HEK293 (cell line): ENCODE data around the gene PSD2.

ENCODE experiments used
- CTCF ChIA-PET: fragments of 350-600 bp; formaldehyde crosslinking; extraction: SDS; loops from one replicate; lab custom pipeline; 2021; ENCODE audit warnings: antibody characterized with exemption; lab: Yijun Ruan, JAX
- POLR2A ChIA-PET: fragments of 300-600 bp; formaldehyde crosslinking; extraction: SDS; loops from one replicate; lab custom pipeline; 2020; ENCODE audit warnings: antibody characterized with exemption, inconsistent platforms; lab: Yijun Ruan, JAX
- H3K27ac ChIP-seq: fragments of 200-500 bp; sonication (Bioruptor generic); 2 replicates; pipeline ENCODE4 v1.5.1; 2014; ENCODE audit warnings: low read depth, low read length, control low read depth, inconsistent platforms; ENCODE audit errors: extremely low read depth
- H3K36me3 ChIP-seq, 2 experiments: fragments of 200-500 bp in 1 of 2; sonication (Bioruptor generic) in 1 of 2; 1 replicate in 1 of 2; 2 replicates in 1 of 2; pipeline ENCODE4 v1.5.1; 2014 to 2017; ENCODE audit warnings: inconsistent platforms in 2 of 2, low read length in 2 of 2; ENCODE audit not compliant: control insufficient read depth in 2 of 2, insufficient read depth in 1 of 2
- H3K4me1 ChIP-seq: fragments of 200-500 bp; sonication (Bioruptor generic); 2 replicates; pipeline ENCODE4 v1.5.1; 2014; ENCODE audit warnings: mild to moderate bottlenecking, low read length, inconsistent platforms; ENCODE audit not compliant: control insufficient read depth, insufficient read depth
- H3K4me3 ChIP-seq: 2 replicates; pipeline ENCODE4 v1.5.1; 2011; ENCODE audit warnings: low read depth, mild to moderate bottlenecking, control low read depth, low read length, moderate library complexity
- H3K9me3 ChIP-seq: fragments of 200-500 bp; sonication (Bioruptor generic); 2 replicates; pipeline ENCODE4 v1.5.1; 2014; ENCODE audit warnings: low read depth, low read length, inconsistent platforms; ENCODE audit not compliant: control insufficient read depth, insufficient read depth
- FEZF1 ChIP-seq: fragments of 450-650 bp; formaldehyde crosslinking; IDR thresholded peaks from 2 replicates; pipeline ENCODE4 v1.5.1; 2016; ENCODE audit warnings: missing biosample characterization, missing genetic modification characterization
- HOXA7 ChIP-seq: sonication (generic); formaldehyde crosslinking; IDR thresholded peaks from 2 replicates; pipeline ENCODE4 v1.8.1; 2022; ENCODE audit warnings: missing genetic modification reagents, borderline replicate concordance
- INSM2 ChIP-seq: fragments of 450-650 bp; formaldehyde crosslinking; IDR thresholded peaks from 2 replicates; pipeline ENCODE4 v1.5.1; 2016; ENCODE audit warnings: missing biosample characterization, missing genetic modification characterization
- KLF10 ChIP-seq: fragments of 450-650 bp; IDR thresholded peaks from 2 replicates; pipeline ENCODE4 v1.5.1; 2018; ENCODE audit warnings: missing biosample characterization, mild to moderate bottlenecking, missing genetic modification characterization
- ZNF10 ChIP-seq: fragments of 450-650 bp; formaldehyde crosslinking; IDR thresholded peaks from 2 replicates; pipeline ENCODE4 v1.5.1; 2017; ENCODE audit warnings: missing biosample characterization, missing genetic modification characterization
- ZNF114 ChIP-seq: fragments of 450-650 bp; formaldehyde crosslinking; IDR thresholded peaks from 2 replicates; pipeline ENCODE4 v1.5.0; 2017; ENCODE audit warnings: missing biosample characterization, missing genetic modification characterization
- ZNF148 ChIP-seq: fragments of 450-650 bp; formaldehyde crosslinking; IDR thresholded peaks from 2 replicates; pipeline ENCODE4 v1.5.0; 2017; ENCODE audit warnings: missing biosample characterization, missing genetic modification characterization, borderline replicate concordance
- ZNF155 ChIP-seq: fragments of 450-650 bp; formaldehyde crosslinking; IDR thresholded peaks from 2 replicates; pipeline ENCODE4 v1.5.1; 2016; ENCODE audit warnings: missing biosample characterization, missing genetic modification characterization
- ZNF16 ChIP-seq: fragments of 450-650 bp; formaldehyde crosslinking; IDR thresholded peaks from 2 replicates; pipeline ENCODE4 v1.5.1; 2016; ENCODE audit warnings: low read depth, missing biosample characterization, missing genetic modification characterization
- ZNF184 ChIP-seq: fragments of 450-650 bp; IDR thresholded peaks from 2 replicates; pipeline ENCODE4 v1.5.1; 2018; ENCODE audit warnings: missing biosample characterization, mild to moderate bottlenecking, missing genetic modification characterization
- ZNF214 ChIP-seq: fragments of 450-650 bp; formaldehyde crosslinking; IDR thresholded peaks from 2 replicates; pipeline ENCODE4 v1.5.1; 2017; ENCODE audit warnings: missing biosample characterization, mild to moderate bottlenecking, missing genetic modification characterization, borderline replicate concordance
- ZNF223 ChIP-seq: fragments of 450-650 bp; formaldehyde crosslinking; IDR thresholded peaks from 2 replicates; pipeline ENCODE4 v1.5.1; 2016; ENCODE audit warnings: missing biosample characterization, missing genetic modification characterization
- ZNF292 ChIP-seq: fragments of 450-650 bp; formaldehyde crosslinking; IDR thresholded peaks from 2 replicates; pipeline ENCODE4 v1.5.1; 2016; ENCODE audit warnings: low read depth, missing biosample characterization, missing genetic modification characterization, borderline replicate concordance
- ZNF391 ChIP-seq: fragments of 450-650 bp; formaldehyde crosslinking; IDR thresholded peaks from 2 replicates; pipeline ENCODE4 v1.5.1; 2016; ENCODE audit warnings: low read depth, missing biosample characterization, missing genetic modification characterization, borderline replicate concordance
- ZNF433 ChIP-seq: fragments of 450-650 bp; formaldehyde crosslinking; IDR thresholded peaks from 2 replicates; pipeline ENCODE4 v1.5.1; 2016; ENCODE audit warnings: missing biosample characterization, missing genetic modification characterization, low read depth
- ZNF473 ChIP-seq: fragments of 450-650 bp; formaldehyde crosslinking; IDR thresholded peaks from 2 replicates; pipeline ENCODE4 v1.5.1; 2017; ENCODE audit warnings: missing biosample characterization, missing genetic modification characterization
- ZNF548 ChIP-seq: fragments of 450-650 bp; formaldehyde crosslinking; IDR thresholded peaks from 2 replicates; pipeline ENCODE4 v1.5.1; 2016; ENCODE audit warnings: missing biosample characterization, missing genetic modification characterization
- ZNF610 ChIP-seq: fragments of 450-650 bp; formaldehyde crosslinking; IDR thresholded peaks from 2 replicates; pipeline ENCODE4 v1.5.1; 2016; ENCODE audit warnings: missing biosample characterization, missing genetic modification characterization, borderline replicate concordance
- ZNF623 ChIP-seq: fragments of 450-650 bp; formaldehyde crosslinking; IDR thresholded peaks from 2 replicates; pipeline ENCODE4 v1.5.1; 2016; ENCODE audit warnings: missing biosample characterization, missing genetic modification characterization
- ZNF747 ChIP-seq: fragments of 450-650 bp; formaldehyde crosslinking; IDR thresholded peaks from 2 replicates; pipeline ENCODE4 v1.5.1; 2016; ENCODE audit warnings: missing biosample characterization, missing genetic modification characterization
- ZNF777 ChIP-seq: fragments of 450-650 bp; formaldehyde crosslinking; IDR thresholded peaks from 2 replicates; pipeline ENCODE4 v1.5.1; 2017; ENCODE audit warnings: missing biosample characterization, missing genetic modification characterization, borderline replicate concordance
- ZSCAN18 ChIP-seq: fragments of 450-650 bp; formaldehyde crosslinking; IDR thresholded peaks from 2 replicates; pipeline ENCODE4 v1.5.1; 2016; ENCODE audit warnings: missing biosample characterization, missing genetic modification characterization
- ZSCAN30 ChIP-seq: fragments of 450-650 bp; IDR thresholded peaks from 2 replicates; pipeline ENCODE4 v1.5.1; 2018; ENCODE audit warnings: missing biosample characterization, mild to moderate bottlenecking, missing genetic modification characterization, moderate library complexity
- TF ChIP-seq, protein P1 (sequence below): fragments of 450-650 bp; formaldehyde crosslinking; IDR thresholded peaks from 2 replicates; pipeline ENCODE4 v1.5.1; 2017; ENCODE audit warnings: missing biosample characterization, mild to moderate bottlenecking, missing genetic modification characterization, moderate library complexity

PSD2 gene

DNA sequence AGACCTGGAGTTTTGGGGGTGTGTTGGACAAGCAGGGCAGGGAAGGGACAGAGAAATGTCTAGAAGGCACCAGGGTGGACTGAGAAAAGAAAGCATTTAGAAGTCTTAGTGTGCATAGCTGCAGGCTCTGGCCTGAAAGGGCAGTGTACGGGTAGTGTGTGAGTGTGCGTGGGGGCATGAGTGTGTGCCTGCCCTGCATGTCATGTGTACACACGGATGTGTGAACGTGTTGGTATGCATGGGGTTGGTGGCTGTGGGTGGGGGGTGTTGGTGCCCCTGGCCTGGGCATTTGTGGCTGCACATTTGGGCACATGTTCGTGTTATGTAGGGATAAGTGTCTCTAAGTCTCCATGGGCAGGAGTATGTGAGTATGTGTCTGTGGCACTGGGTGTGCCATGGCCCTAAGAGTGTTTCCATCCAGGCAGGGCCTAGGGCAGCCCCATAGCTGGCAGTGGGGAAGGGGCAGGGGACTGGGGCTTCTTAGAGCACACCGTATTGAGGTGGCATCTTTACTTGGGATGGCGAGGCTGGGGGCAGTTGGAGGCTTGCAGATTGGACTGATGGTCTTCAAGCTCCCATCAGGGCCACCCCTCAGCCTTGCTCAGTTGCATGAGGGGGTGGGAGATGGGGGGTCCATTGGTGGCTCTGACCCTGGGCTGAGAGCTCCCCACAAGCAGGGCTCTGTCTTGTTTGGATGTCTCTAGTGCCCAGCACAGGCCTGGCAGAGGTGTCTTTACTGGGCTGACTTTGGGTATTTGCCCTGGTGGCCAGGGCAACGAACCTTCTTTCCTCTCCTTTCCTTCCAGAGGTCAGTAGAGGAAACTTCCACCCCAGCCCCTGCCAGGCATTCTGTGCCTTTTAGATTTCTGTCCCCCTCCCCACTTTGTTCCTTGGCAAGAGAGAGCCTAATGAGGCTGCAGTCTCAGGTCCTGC lies 15.0 kb downstream of the PSD2 start:
- Histone ChIP-seq H3K4me1 (no peaks in the 10 kb centered on the region), H3K4me3 (no peak overlapping the region), H3K9me3 (no peaks in the 10 kb centered on the region), H3K36me3 (no peaks in the 10 kb centered on the region), H3K27ac (no peak overlapping the region)
- TF ChIP-seq, protein P1, sequence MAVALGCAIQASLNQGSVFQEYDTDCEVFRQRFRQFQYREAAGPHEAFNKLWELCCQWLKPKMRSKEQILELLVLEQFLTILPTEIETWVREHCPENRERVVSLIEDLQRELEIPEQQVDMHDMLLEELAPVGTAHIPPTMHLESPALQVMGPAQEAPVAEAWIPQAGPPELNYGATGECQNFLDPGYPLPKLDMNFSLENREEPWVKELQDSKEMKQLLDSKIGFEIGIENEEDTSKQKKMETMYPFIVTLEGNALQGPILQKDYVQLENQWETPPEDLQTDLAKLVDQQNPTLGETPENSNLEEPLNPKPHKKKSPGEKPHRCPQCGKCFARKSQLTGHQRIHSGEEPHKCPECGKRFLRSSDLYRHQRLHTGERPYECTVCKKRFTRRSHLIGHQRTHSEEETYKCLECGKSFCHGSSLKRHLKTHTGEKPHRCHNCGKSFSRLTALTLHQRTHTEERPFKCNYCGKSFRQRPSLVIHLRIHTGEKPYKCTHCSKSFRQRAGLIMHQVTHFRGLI (tag by site-specific recombination), result no peak
- TF ChIP-seq ZNF473 (no peak), ZSCAN30 (no peak), FEZF1 (no peak), ZNF777 (no peak), HOXA7 (no peak), ZNF184 (tag by site-specific recombination) (no peak), ZNF747 (no peak), ZNF155 (tag by site-specific recombination) (no peak), ZNF148 (tag by site-specific recombination) (no peak), ZNF548 (tag by site-specific recombination) (no peak), ZSCAN18 (tag by site-specific recombination) (no peak), ZNF16 (tag by site-specific recombination) (no peak), ZNF610 (tag by site-specific recombination) (no peak), ZNF223 (tag by site-specific recombination) (no peak), ZNF433 (tag by site-specific recombination) (no peak), ZNF114 (tag by site-specific recombination) (no peak), ZNF391 (tag by site-specific recombination) (no peak), ZNF292 (no peak), ZNF10 (tag by site-specific recombination) (no peak)
- ChIA-PET CTCF (no interaction called here), POLR2A (no interaction called here)

DNA sequence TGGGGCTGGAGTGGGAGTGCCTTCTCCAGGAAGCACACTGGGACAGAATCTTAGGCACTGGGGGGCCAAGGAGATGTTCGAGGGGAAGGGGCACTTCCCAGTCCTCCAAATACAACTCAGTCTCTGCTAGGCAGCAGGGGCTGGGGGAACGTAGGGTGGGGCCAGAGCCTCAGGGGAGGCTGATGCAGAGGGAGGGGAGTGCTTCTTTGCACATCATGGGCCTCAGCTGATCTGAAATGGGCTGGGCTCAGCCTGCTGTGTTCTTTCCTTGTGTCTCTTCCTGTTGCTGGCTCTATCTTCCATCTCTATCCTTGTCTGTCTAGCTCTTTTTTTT lies 15.6 kb downstream of the PSD2 start:
- TF ChIP-seq INSM2 (no peak), ZNF623 (tag by site-specific recombination) (no peak), KLF10 (tag by site-specific recombination) (no peak), ZNF214 (tag by site-specific recombination) (no peak)

More for the DNA sequence above, 15.6 kb downstream of the PSD2 start:
- H3K27ac ChIP-seq, result no peak overlapping the region
- H3K4me1 ChIP-seq, result no peaks in the 10 kb centered on the region
- ChIA-PET POLR2A (no interaction called here), CTCF (interaction anchor here (1.3 kb wide), 1 partner anchor 158 kb away, joined by 8 read pairs; no protein-coding TSS in a partner anchor)
- H3K36me3 ChIP-seq, result no peaks in the 10 kb centered on the region
- H3K9me3 ChIP-seq, result no peaks in the 10 kb centered on the region
- no peak overlapping the region for H3K4me3 ChIP-seq
